ENCODE measurements around the gene C2CD3. TPM values are rescaled to one million over a fixed set of nuclear protein-coding genes. Genes with fewer than 3 reads are reported as not detected.

C2CD3 gene
- polyA plus RNA-seq, 1 experiment, result 8.7 TPM

- Histone ChIP-seq H3K9me3 (ENCODE audit: control insufficient read depth, insufficient read depth, low read length) (no peaks in the 10 kb centered on the region), H3K27me3 (ENCODE audit: control insufficient read depth, insufficient read depth, low read length) (no peaks in the 10 kb centered on the region), H3K27ac (ENCODE audit: low read depth, low read length) (no peak overlapping the region), H3K4me3 (ENCODE audit: low read depth, low read length) (no peak overlapping the region)
- no peak for TF ChIP-seq CTCF (IDR thresholded peaks at IDR 0.05; ENCODE audit: low read depth, low read length)
- ChIA-PET POLR2A (no interaction called here), CTCF (interaction anchor here (0.6 kb wide), 1 partner anchor 169 kb away, joined by 3 read pairs; no protein-coding TSS in a partner anchor)
- DNase-seq (ENCODE audit: low read depth, low spot score), result no peak
Observed at GRCh38 chr11:74195828-74196227, 25.0 kb upstream of the C2CD3 start.

- ChIA-PET CTCF (no interaction called here), POLR2A (no interaction called here)
- no peaks in the 10 kb centered on the region for H3K27me3 ChIP-seq (ENCODE audit: control insufficient read depth, insufficient read depth, low read length)
- no peaks in the 10 kb centered on the region for H3K9me3 ChIP-seq (ENCODE audit: control insufficient read depth, insufficient read depth, low read length)
- no peak for TF ChIP-seq CTCF (IDR thresholded peaks at IDR 0.05; ENCODE audit: low read depth, low read length)
- no peak overlapping the region for H3K27ac ChIP-seq (ENCODE audit: low read depth, low read length)
- peak; percentile 16 for DNase-seq (ENCODE audit: low read depth, low spot score)
- no peak overlapping the region for H3K4me3 ChIP-seq (ENCODE audit: low read depth, low read length)
Observed at GRCh38 chr11:74185695-74186094, 14.9 kb upstream of the C2CD3 start.

DNA sequence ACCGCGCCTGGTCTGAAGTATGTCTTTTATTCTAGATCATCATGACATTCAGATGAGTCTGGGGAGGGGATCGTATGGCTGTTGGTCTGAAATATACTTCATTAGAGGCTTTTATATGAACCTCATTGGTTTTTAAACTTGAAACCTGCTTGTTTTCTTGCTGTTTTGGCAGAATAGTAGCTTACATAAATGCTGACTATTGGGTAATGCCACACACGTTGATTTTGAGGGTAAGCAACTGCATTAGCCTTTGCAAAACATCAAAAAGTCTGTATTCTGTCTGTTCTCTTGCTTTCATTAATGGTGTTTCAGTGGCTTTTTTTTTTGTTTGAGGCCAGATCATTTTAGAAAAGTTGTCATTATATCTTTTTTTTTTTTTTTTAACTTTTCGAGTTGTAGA lies 14.5 kb upstream of the C2CD3 start:
- ChIA-PET CTCF (interaction anchor here (0.7 kb wide), 1 partner anchor 12 kb away, joined by 11 read pairs; no protein-coding TSS in a partner anchor), POLR2A (no interaction called here)
- no peaks in the 10 kb centered on the region for H3K27me3 ChIP-seq (ENCODE audit: control insufficient read depth, insufficient read depth, low read length)
- DNase-seq (ENCODE audit: low read depth, low spot score), result no peak
- TF ChIP-seq CTCF (IDR thresholded peaks at IDR 0.05; ENCODE audit: low read depth, low read length), result no peak
- no peak overlapping the region for H3K4me3 ChIP-seq (ENCODE audit: low read depth, low read length)
- no peak overlapping the region for H3K27ac ChIP-seq (ENCODE audit: low read depth, low read length)
- H3K9me3 ChIP-seq (ENCODE audit: control insufficient read depth, insufficient read depth, low read length), result no peaks in the 10 kb centered on the region

DNA sequence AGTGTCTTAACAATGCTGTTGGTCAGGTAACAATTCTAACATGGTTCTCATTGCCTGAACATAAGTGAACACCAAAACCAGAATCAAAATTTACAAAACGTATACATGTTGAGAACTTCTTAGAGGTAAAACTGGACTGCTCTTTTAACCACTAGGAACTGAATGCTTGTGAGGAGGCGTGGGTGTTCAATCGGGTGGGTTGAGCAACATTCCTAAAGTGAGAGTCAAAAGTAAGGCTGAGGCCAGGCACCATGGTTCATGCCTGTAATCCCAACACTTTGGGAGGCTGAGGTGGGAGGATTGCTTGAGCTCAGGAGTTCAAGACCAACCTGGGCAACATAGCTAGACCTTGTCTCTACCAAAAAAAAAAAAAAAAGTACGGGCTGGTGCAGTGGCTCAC lies 11.8 kb upstream of the C2CD3 start:
- H3K9me3 ChIP-seq (ENCODE audit: control insufficient read depth, insufficient read depth, low read length), result no peaks in the 10 kb centered on the region

More for the DNA sequence above, 11.8 kb upstream of the C2CD3 start:
- Histone ChIP-seq H3K27ac (ENCODE audit: low read depth, low read length) (no peak overlapping the region), H3K4me3 (ENCODE audit: low read depth, low read length) (no peak overlapping the region), H3K27me3 (ENCODE audit: control insufficient read depth, insufficient read depth, low read length) (no peaks in the 10 kb centered on the region)
- POLR2A ChIA-PET, result interaction anchor here (0.6 kb wide), 1 partner anchor 216 kb away, joined by 3 read pairs; no protein-coding TSS in a partner anchor
- CTCF ChIA-PET, result no interaction called here
- DNase-seq (ENCODE audit: low read depth, low spot score), result no peak
- no peak for TF ChIP-seq CTCF (IDR thresholded peaks at IDR 0.05; ENCODE audit: low read depth, low read length)
